Activated CD4-positive, alpha-beta T cell treated with anti-CD3 and anti-CD28 coated beads for 24 hours (primary cell): Measurements from ENCODE around the gene TMEM204.
A peak's percentile ranks its signal among the peaks of the same experiment; 100 is the strongest.

Source experiments
- DNase-seq, 2 donors: peaks; one replicate each; pipeline ENCODE4 v3.0.0-alpha.2; 2020; ENCODE audit warnings: low read depth in 2 of 2

TMEM204 gene

GRCh38 chr16:1538804-1539520 is 5.5 kb downstream of the TMEM204 start:
- no peak for DNase-seq

DNA sequence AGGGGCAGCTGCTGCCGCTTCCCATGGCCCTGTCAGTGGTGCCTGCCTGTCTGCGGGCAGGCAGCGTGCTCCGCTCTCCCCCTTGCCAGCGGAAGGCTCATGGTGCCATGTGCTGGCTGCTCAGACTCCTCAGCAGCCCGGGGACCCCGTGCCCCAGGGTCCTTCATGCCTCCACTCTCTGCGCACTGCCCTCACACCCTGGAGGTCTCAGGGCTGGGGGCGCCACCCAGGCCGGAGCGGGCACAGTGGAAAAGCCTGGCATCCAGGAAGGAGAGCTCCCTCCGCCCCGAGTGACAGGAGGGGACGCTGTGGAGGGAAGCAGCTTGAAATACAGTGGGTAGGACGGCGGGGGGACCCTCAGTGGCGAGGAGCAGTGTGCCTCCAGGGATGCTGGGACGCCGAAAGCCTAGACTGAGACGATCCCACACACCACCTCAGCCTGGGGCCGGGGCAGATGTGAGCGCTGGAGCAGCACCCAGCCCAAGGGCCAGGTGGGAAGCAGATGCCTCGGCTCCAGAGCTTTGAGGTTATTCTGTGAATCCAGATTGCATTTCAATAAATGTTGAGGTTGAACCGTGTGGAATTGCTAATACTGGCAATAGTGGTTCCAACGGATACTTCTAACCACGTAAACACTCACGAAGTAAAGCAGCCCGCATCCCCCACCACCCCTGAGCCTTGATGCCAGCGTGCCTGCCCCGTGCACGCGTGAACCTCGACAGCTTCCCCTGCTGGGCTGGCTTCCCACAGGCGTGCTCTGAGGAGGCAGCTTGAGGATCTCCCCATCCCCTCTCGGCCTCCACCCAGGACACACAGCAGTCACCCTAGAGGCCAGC is 6.5 kb downstream of the TMEM204 start:
- no peak for DNase-seq

- DNase-seq = no peak
These were observed 7.0 kb downstream of the TMEM204 start for GRCh38 chr16:1540556-1540855.

GRCh38 chr16:1541293-1542165 is 8.1 kb downstream of the TMEM204 start:
- DNase-seq = no peak

GRCh38 chr16:1542166-1542500 is 8.7 kb downstream of the TMEM204 start:
- DNase-seq = no peak

DNA sequence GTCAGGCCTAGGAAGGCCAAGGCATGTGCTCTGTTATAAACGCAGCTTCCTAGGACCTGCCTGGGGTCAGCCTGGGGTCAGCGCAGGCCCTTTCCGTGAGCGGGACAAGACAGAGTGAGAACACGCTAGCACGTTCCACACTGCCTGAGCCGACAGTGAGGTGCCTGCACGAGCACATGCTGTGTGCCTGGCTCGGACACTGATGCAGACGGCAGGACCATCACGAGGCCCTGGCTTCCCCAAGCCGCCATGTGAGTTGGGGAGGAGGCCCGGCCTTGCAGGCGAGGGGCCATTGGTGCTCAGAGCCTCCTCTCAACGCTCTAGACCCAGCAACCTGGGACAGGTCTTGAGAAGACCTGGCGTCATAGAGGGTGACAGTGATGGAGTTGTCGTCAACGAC is 9.1 kb downstream of the TMEM204 start:
- no peak for DNase-seq

DNA sequence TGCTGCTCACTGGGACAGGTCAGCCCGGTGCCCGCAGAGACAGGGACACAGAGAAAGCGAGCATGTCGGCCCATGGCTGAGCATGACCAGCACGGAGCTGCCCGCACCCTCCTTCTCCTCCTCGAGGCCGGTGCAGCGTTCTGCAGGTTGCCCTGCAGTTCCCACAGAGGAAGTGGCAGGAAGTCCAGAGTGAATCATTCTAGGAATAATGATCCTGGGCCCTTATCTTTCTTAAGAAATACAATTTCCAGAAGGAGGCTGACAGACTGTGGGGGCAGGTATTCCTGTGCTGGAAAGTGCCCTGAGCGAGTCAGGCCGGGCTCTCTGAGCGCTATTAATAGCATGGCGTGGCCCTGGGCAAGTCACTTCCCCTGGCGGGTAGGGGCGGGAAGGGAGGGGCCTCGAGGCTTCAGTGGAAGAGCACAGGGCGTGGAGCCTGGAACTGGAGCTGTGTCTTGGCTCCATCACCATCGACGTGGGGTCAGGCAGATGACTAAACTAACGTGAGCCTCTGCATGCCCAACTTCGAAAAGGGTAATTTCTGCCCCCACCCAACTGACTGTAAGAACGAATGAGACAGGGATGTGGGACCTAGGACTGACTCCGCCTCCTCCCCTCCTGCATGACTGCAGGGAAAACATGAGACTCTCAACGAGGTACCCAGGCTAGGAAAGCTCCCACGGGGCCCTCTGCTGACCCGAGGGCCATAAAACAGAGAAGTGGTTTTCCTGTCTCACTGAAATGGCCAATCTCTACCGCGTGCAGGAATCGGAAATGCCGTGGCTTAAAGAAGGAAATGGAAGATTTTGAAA is 9.8 kb downstream of the TMEM204 start:
- peak; percentile 49 to 63 for DNase-seq

DNA sequence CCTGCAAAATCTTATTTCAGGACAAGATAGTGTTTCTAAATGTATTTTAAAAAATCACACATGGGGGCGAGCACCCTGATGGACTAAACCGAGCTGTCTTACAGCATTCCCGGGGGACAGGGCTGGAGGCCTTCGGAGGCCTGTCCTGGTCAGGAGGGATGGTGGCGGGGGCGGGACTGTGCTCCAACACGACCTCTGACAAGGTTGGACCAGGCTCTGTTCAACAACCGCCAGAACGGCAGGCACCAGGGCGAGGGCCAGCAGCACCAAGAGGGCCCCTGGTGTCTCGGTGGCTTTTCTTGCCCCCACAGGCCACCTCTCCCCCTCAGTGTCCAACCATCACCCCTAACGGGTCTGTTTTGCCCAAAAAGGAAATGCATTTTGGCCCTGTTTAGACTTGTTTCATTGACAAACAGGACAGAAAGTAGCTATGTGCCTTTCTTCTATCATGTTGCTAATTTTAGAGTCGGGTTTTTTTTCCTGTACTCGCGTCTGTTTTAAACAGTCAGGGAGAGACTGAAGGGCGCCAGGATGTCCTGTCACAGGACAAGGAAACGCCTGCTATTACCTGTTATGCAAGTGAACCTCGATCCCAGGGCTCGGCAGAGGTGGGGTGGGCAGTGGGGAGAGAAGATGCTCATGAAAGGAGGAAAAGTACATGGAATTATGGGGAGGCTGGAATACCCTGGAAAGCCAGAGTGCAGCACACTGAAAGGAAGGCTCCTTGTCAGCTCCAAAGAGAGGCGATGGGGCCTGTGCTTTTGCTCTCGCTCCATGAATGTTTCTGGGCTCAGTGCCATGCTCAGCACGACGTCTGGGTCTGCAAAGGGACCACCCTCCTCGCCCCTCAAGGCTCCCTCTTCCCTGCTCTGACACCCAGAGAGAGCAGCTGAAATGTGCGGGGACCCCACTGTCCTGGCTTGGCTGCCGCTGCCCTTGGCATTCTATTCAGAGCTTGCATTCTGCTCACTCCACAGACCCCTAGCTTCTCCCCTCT is 11.9 kb downstream of the TMEM204 start:
- DNase-seq = no peak

DNA sequence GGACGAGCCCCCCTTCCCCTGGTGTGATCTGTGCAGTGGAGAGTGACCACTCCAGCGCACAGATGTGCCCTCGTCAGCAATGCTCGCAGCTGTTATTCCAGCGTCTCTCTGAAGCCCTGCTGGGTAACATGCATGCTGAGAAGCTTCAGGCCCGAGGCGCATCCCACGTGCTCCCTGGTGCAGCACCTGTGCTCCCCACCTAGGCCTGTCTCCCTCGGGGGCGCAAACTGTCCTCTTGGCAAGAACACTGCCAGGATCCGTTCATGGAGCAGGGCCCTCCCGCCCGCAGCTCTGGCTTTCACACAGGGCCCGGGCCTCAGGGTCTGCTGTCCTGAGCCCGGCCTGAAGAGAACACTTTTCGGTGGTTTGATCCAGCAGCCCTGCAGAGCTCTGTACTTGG is 13.0 kb downstream of the TMEM204 start:
- DNase-seq = no peak

DNA sequence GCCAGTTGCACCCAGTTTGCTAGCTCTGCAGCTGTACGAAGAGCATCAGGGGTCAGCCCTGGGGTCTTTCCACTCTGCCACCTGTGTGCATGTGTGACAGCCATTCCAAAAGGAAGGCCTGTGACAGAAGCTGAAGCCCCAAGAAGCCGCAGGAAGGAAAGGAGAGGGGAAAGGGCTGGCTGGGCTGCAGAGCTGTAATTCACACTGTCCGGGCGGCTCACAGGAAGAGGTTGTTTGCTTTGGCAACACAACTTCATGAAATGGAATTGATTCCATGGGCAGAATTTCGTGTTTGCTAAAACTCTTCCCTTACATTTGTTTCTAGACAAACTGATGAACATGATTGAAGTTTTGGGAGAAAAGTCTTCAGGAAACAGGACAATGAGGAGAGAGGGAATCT is 14.8 kb downstream of the TMEM204 start:
- DNase-seq = no peak

DNA sequence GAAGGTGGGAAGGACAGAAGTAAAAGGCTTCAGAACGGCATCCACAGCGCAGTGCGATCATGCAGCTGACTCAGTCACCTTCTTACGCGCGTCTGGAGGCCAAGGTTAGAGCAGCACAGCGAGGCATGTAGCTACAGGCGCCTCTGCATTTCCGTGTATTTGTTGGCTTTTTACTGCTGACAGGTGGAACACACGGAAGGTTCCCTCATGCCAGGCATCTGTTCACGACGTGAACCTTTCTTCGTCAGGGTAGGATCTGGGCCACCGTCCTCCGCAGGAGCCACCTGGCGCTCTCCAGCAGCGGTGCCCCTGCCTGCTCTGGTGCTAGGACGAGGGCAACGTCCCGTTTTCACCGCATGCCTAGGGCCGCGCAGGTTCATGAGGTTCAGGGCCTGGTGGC is 15.3 kb downstream of the TMEM204 start:
- no peak for DNase-seq

DNA sequence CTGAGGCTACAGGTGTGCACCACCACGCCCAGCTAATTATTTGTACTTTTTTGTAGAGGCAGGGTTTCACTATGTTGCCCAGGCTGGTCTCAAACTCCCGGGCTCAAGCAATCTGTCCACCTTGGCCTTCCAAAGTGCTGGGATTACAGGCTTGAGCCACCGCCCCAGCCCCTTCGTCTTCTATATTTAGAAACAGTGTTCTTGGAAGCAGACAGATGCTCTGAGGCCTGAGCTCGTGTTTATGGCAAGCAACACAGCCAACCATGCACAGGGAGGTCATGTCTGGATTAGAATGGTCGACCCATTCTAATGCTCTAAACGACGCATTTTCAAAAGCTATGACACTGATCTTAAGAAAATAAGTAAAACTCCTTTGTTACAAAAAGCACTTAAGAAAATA is 16.6 kb downstream of the TMEM204 start:
- DNase-seq = no peak

- no peak for DNase-seq
These were observed 17.2 kb downstream of the TMEM204 start for GRCh38 chr16:1550696-1551095.

DNA sequence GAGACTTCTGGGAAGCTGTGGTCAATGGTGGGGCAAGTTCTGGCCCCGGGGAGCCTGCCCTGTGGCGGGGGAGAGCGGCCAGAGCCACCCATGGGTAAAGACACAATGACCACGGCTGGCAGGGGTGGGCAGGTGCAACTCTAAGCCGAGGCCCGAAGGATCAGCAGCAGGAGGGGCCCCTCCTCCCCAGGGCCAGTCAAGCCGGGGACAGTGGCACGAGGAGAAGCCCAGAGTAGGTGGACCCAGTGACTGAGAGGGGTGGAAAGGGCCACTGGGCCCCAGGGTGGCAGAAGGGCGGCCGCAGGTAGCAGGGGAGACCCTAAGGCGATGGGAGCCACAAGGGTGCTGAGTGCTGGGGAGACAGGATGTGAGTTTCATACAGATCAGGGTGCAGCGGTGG is 17.7 kb downstream of the TMEM204 start:
- DNase-seq = no peak

DNA sequence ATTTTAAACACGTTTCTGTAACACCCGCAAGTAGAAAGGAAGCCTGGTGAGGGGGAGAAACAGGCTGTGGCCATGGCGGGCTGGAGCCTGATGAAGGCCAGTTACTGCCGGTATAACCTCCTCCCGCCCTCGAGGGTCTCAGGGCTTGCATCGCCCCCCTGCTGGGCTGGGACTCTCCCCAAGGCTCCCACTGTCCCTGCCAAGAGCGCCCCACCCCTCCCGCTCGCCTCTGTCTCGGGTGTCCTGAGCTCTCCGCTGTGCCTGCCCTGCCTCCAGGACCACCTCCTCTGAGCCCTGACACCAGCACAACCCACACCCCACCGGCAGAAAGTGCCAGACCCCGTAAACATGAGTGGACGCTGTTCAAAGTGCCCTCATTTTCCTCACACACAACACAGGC is 18.7 kb downstream of the TMEM204 start:
- DNase-seq = no peak

GRCh38 chr16:1553946-1554825 is 20.7 kb downstream of the TMEM204 start:
- DNase-seq = no peak

DNA sequence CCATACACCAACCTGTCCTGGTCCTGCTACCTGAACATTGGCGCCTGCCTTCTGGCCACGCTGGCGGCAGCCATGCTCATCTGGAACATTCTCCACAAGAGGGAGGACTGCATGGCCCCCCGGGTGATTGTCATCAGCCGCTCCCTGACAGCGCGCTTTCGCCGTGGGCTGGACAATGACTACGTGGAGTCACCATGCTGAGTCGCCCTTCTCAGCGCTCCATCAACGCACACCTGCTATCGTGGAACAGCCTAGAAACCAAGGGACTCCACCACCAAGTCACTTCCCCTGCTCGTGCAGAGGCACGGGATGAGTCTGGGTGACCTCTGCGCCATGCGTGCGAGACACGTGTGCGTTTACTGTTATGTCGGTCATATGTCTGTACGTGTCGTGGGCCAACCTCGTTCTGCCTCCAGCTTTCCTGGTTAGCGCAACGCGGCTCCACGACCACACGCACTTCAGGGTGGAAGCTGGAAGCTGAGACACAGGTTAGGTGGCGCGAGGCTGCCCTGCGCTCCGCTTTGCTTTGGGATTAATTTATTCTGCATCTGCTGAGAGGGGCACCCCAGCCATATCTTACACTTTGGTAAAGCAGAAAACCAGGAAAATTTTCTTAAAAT is 21.5 kb downstream of the TMEM204 start:
- no peak for DNase-seq

GRCh38 chr16:1556254-1556653 is 22.8 kb downstream of the TMEM204 start:
- DNase-seq = no peak

DNA sequence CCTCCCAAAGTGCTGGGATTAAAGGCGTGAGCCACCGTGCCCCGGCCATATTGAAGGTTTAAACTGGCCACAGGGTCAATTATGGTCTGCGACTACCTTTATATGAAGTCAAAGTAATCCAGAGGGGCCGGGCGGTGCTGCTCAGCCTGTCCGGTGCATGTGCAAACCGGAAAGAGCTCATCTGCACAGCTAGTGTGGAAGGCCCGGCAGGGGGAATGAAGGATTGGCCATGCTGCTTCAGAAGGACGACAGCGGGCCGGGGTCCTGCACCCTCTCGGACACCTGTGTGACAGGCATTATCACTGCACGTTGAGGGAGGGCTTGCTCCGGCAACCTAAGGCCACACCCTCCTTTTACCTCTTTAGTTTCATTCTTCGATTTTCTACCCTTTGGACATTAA is 23.6 kb downstream of the TMEM204 start:
- no peak for DNase-seq
